ENCODE results near the gene TAS1R3.

Gene TAS1R3

GRCh38 chr1:1290238-1290731, 40.8 kb upstream of the TAS1R3 start:
- H3K27me3 ChIP-seq (ENCODE audit: control insufficient read depth, insufficient read depth, low read length): no peaks in the 10 kb centered on the region; the same call in 1 of the 2 replicates
- no peak overlapping the region for H3K4me3 ChIP-seq (ENCODE audit: low read depth, low read length)
- no peaks in the 10 kb centered on the region for H3K36me3 ChIP-seq (ENCODE audit: control insufficient read depth, insufficient read depth, low read length)
- peaks cover 4% of the 10 kb centered on the region for H3K9me3 ChIP-seq (ENCODE audit: control insufficient read depth, insufficient read depth, low read depth, low read length)
- no peak overlapping the region for H3K27ac ChIP-seq (ENCODE audit: low read depth, low read length)
- H3K4me1 ChIP-seq (ENCODE audit: control insufficient read depth, insufficient read depth, low read length): 0 out of 2 replicates have a peak, but pooled peaks cover 5% of the 10 kb centered on the region
- H3K9ac ChIP-seq (ENCODE audit: low read length): no peak overlapping the region

- H3K9ac ChIP-seq (ENCODE audit: low read length): no peak overlapping the region
- H3K4me3 ChIP-seq (ENCODE audit: low read depth, low read length): no peak overlapping the region
- no peaks in the 10 kb centered on the region; the same call in 1 of the 2 replicates for H3K27me3 ChIP-seq (ENCODE audit: control insufficient read depth, insufficient read depth, low read length)
- H3K36me3 ChIP-seq (ENCODE audit: control insufficient read depth, insufficient read depth, low read length): 0 out of 2 replicates have a peak, but pooled peaks cover 4% of the 10 kb centered on the region
- H3K4me1 ChIP-seq (ENCODE audit: control insufficient read depth, insufficient read depth, low read length): 0 out of 2 replicates have a peak, but pooled peaks cover 5% of the 10 kb centered on the region
- no peak overlapping the region for H3K27ac ChIP-seq (ENCODE audit: low read depth, low read length)
- H3K9me3 ChIP-seq (ENCODE audit: control insufficient read depth, insufficient read depth, low read depth, low read length): peaks cover 4% of the 10 kb centered on the region
Observed at GRCh38 chr1:1291023-1291528, 40.0 kb upstream of the TAS1R3 start.

- no peak overlapping the region for H3K4me3 ChIP-seq (ENCODE audit: low read depth, low read length)
- H3K4me1 ChIP-seq (ENCODE audit: control insufficient read depth, insufficient read depth, low read length): 0 out of 2 replicates have a peak, but pooled peaks cover 5% of the 10 kb centered on the region
- peaks cover 6% of the 10 kb centered on the region; the same call in 1 of the 2 replicates for H3K36me3 ChIP-seq (ENCODE audit: control insufficient read depth, insufficient read depth, low read length)
- no peak overlapping the region for H3K27ac ChIP-seq (ENCODE audit: low read depth, low read length)
- H3K9ac ChIP-seq (ENCODE audit: low read length): no peak overlapping the region
- no peaks in the 10 kb centered on the region; the same call in 1 of the 2 replicates for H3K27me3 ChIP-seq (ENCODE audit: control insufficient read depth, insufficient read depth, low read length)
- peaks cover 4% of the 10 kb centered on the region for H3K9me3 ChIP-seq (ENCODE audit: control insufficient read depth, insufficient read depth, low read depth, low read length)
Observed at GRCh38 chr1:1291548-1292441, 39.3 kb upstream of the TAS1R3 start.

GRCh38 chr1:1292442-1292779, 38.7 kb upstream of the TAS1R3 start:
- Histone ChIP-seq H3K27ac (ENCODE audit: low read depth, low read length) (no peak overlapping the region), H3K27me3 (ENCODE audit: control insufficient read depth, insufficient read depth, low read length) (no peaks in the 10 kb centered on the region; the same call in 1 of the 2 replicates), H3K4me1 (ENCODE audit: control insufficient read depth, insufficient read depth, low read length) (0 out of 2 replicates have a peak, but pooled peaks cover 5% of the 10 kb centered on the region), H3K9me3 (ENCODE audit: control insufficient read depth, insufficient read depth, low read depth, low read length) (peaks cover 4% of the 10 kb centered on the region), H3K4me3 (ENCODE audit: low read depth, low read length) (no peak overlapping the region), H3K9ac (ENCODE audit: low read length) (no peak overlapping the region), H3K36me3 (ENCODE audit: control insufficient read depth, insufficient read depth, low read length) (peaks cover 7% of the 10 kb centered on the region; the same call in 1 of the 2 replicates)

GRCh38 chr1:1292851-1293250, 38.2 kb upstream of the TAS1R3 start:
- H3K27me3 ChIP-seq (ENCODE audit: control insufficient read depth, insufficient read depth, low read length): no peaks in the 10 kb centered on the region; the same call in 1 of the 2 replicates
- peaks cover 10% of the 10 kb centered on the region for H3K36me3 ChIP-seq (ENCODE audit: control insufficient read depth, insufficient read depth, low read length)
- no peak overlapping the region for H3K4me3 ChIP-seq (ENCODE audit: low read depth, low read length)
- H3K9me3 ChIP-seq (ENCODE audit: control insufficient read depth, insufficient read depth, low read depth, low read length): peaks cover 4% of the 10 kb centered on the region
- H3K9ac ChIP-seq (ENCODE audit: low read length): no peak overlapping the region
- H3K4me1 ChIP-seq (ENCODE audit: control insufficient read depth, insufficient read depth, low read length): 0 out of 2 replicates have a peak, but pooled peaks cover 5% of the 10 kb centered on the region
- no peak overlapping the region for H3K27ac ChIP-seq (ENCODE audit: low read depth, low read length)

GRCh38 chr1:1293263-1294249, 37.5 kb upstream of the TAS1R3 start:
- peaks cover under 1% of the 10 kb centered on the region for H3K9me3 ChIP-seq (ENCODE audit: control insufficient read depth, insufficient read depth, low read depth, low read length)
- no peak overlapping the region for H3K27ac ChIP-seq (ENCODE audit: low read depth, low read length)
- H3K36me3 ChIP-seq (ENCODE audit: control insufficient read depth, insufficient read depth, low read length): peaks cover 12% of the 10 kb centered on the region
- peak overlapping the region; percentile 57 for H3K4me3 ChIP-seq (ENCODE audit: low read depth, low read length)
- no peaks in the 10 kb centered on the region; the same call in 1 of the 2 replicates for H3K27me3 ChIP-seq (ENCODE audit: control insufficient read depth, insufficient read depth, low read length)
- H3K4me1 ChIP-seq (ENCODE audit: control insufficient read depth, insufficient read depth, low read length): 0 out of 2 replicates have a peak, but pooled peaks cover 5% of the 10 kb centered on the region
- H3K9ac ChIP-seq (ENCODE audit: low read length): no peak overlapping the region

GRCh38 chr1:1294250-1294890, 36.7 kb upstream of the TAS1R3 start:
- no peaks in the 10 kb centered on the region for H3K9me3 ChIP-seq (ENCODE audit: control insufficient read depth, insufficient read depth, low read depth, low read length)
- H3K27me3 ChIP-seq (ENCODE audit: control insufficient read depth, insufficient read depth, low read length): no peaks in the 10 kb centered on the region; the same call in 1 of the 2 replicates
- peaks cover 5% of the 10 kb centered on the region; the same call in 1 of the 2 replicates for H3K4me1 ChIP-seq (ENCODE audit: control insufficient read depth, insufficient read depth, low read length)
- peaks cover 12% of the 10 kb centered on the region for H3K36me3 ChIP-seq (ENCODE audit: control insufficient read depth, insufficient read depth, low read length)
- peak overlapping the region; percentile 57 for H3K4me3 ChIP-seq (ENCODE audit: low read depth, low read length)
- H3K9ac ChIP-seq (ENCODE audit: low read length): no peak overlapping the region
- no peak overlapping the region for H3K27ac ChIP-seq (ENCODE audit: low read depth, low read length)

GRCh38 chr1:1295154-1295923, 35.7 kb upstream of the TAS1R3 start:
- peaks cover 12% of the 10 kb centered on the region for H3K36me3 ChIP-seq (ENCODE audit: control insufficient read depth, insufficient read depth, low read length)
- no peak overlapping the region for H3K9ac ChIP-seq (ENCODE audit: low read length)
- H3K9me3 ChIP-seq (ENCODE audit: control insufficient read depth, insufficient read depth, low read depth, low read length): no peaks in the 10 kb centered on the region
- H3K4me3 ChIP-seq (ENCODE audit: low read depth, low read length): no peak overlapping the region
- peaks cover 5% of the 10 kb centered on the region; the same call in 1 of the 2 replicates for H3K4me1 ChIP-seq (ENCODE audit: control insufficient read depth, insufficient read depth, low read length)
- H3K27me3 ChIP-seq (ENCODE audit: control insufficient read depth, insufficient read depth, low read length): no peaks in the 10 kb centered on the region; the same call in 1 of the 2 replicates
- no peak overlapping the region for H3K27ac ChIP-seq (ENCODE audit: low read depth, low read length)

GRCh38 chr1:1296070-1297061, 34.7 kb upstream of the TAS1R3 start:
- Histone ChIP-seq H3K27me3 (ENCODE audit: control insufficient read depth, insufficient read depth, low read length) (no peaks in the 10 kb centered on the region), H3K27ac (ENCODE audit: low read depth, low read length) (no peak overlapping the region), H3K4me1 (ENCODE audit: control insufficient read depth, insufficient read depth, low read length) (peaks cover 5% of the 10 kb centered on the region; the same call in 1 of the 2 replicates), H3K36me3 (ENCODE audit: control insufficient read depth, insufficient read depth, low read length) (peaks cover 12% of the 10 kb centered on the region), H3K9me3 (ENCODE audit: control insufficient read depth, insufficient read depth, low read depth, low read length) (no peaks in the 10 kb centered on the region), H3K9ac (ENCODE audit: low read length) (no peak overlapping the region), H3K4me3 (ENCODE audit: low read depth, low read length) (no peak overlapping the region)

All from HUES6 (cell line).